Natural killer cell (primary cell): ENCODE data around the gene FRS2. TPM values are rescaled to one million over a fixed set of nuclear protein-coding genes. Genes with fewer than 3 reads are reported as not detected.

Source experiments
- ATAC-seq, 3 donors: fragments of 150-1000 bp in 2 of 3; fragments of 200-7000 bp in 1 of 3; cut with Tn5 transposase; 1 replicate in 1 of 3; 2 replicates in 2 of 3; pipeline ENCODE4 v1.10.0; 2021; ENCODE audit warnings: mild to moderate bottlenecking in 2 of 3, moderate library complexity in 2 of 3
- DNase-seq, 2 donors: peaks; one replicate each; pipeline versions ENCODE4 v3.0.0 to v3.0.0-alpha.2; 2013 to 2021; ENCODE audit warnings: mixed read lengths in 1 of 2
- H3K27ac ChIP-seq: one replicate; pipeline ENCODE4 v1.5.1; 2013; ENCODE audit warnings: mild to moderate bottlenecking, low read length
- H3K27me3 ChIP-seq: one replicate; pipeline ENCODE4 v1.6.1; 2013; ENCODE audit warnings: low read length; ENCODE audit not compliant: control insufficient read depth, insufficient read depth
- H3K36me3 ChIP-seq: one replicate; pipeline ENCODE4 v1.6.1; 2013; ENCODE audit warnings: low read length; ENCODE audit not compliant: control insufficient read depth, insufficient read depth
- H3K4me1 ChIP-seq: one replicate; pipeline ENCODE4 v1.6.1; 2013; ENCODE audit warnings: low read length; ENCODE audit not compliant: control insufficient read depth, insufficient read depth
- H3K4me3 ChIP-seq: one replicate; pipeline ENCODE4 v1.5.1; 2013; ENCODE audit warnings: low read length
- H3K9me3 ChIP-seq: one replicate; pipeline ENCODE4 v1.6.1; 2013; ENCODE audit warnings: low read length; ENCODE audit not compliant: control insufficient read depth, insufficient read depth
- H3K27ac Mint-ChIP-seq, 2 donors: one replicate each; pipeline ENCODE4 v1.8.0; 2022; ENCODE audit warnings: mild to moderate bottlenecking in 2 of 2, mixed read lengths in 2 of 2, moderate library complexity in 1 of 2
- H3K27me3 Mint-ChIP-seq, 2 donors: one replicate each; pipeline ENCODE4 v1.8.0; 2022; ENCODE audit warnings: low read depth in 2 of 2, mixed read lengths in 2 of 2
- H3K36me3 Mint-ChIP-seq: one replicate; pipeline ENCODE4 v1.8.0; 2022; ENCODE audit warnings: mixed read lengths
- H3K4me1 Mint-ChIP-seq, 2 donors: one replicate each; pipeline ENCODE4 v1.8.0; 2022; ENCODE audit warnings: mixed read lengths in 2 of 2
- H3K4me3 Mint-ChIP-seq: one replicate; pipeline ENCODE4 v1.8.0; 2022; ENCODE audit warnings: mild to moderate bottlenecking, moderate library complexity, mixed read lengths
- H3K9me3 Mint-ChIP-seq, 2 donors: one replicate each; pipeline ENCODE4 v1.8.0; 2022; ENCODE audit warnings: mixed read lengths in 2 of 2
- WGBS: methylation state at CpG from one replicate; pipeline ENCODE4 v1.1.7; 2013; ENCODE audit warnings: missing lambda C conversion rate; ENCODE audit not compliant: insufficient coverage; 5-methylcytosine and 5-hydroxymethylcytosine counted together
- intact Hi-C: fragments of 100-400 bp; cut with micrococcal nuclease; formaldehyde crosslinking; loops from one replicate; pipeline ENCODE4 v1.14.2; 2022
- total RNA-seq, 4 donors: library from RNA; stranded (reverse); fragments of 120-200 nt in 1 of 4; gene quantifications; one replicate each; pipeline versions ENCODE4 v1.2.3 to v1.2.4, GENCODE V29; 2013 to 2022
- TF ChIP-seq, protein P1 (sequence below): fragments of 200-600 bp; IDR thresholded peaks from one replicate; pipeline ENCODE4 v1.8.0; 2022; ENCODE audit warnings: antibody characterized with exemption

The FRS2 gene
- total RNA-seq, 3 donors from 2014 or later (not counting 1 experiment from before 2014, with no cell fraction given) = 25.6 to 33.8 (median 28.2) TPM

DNA sequence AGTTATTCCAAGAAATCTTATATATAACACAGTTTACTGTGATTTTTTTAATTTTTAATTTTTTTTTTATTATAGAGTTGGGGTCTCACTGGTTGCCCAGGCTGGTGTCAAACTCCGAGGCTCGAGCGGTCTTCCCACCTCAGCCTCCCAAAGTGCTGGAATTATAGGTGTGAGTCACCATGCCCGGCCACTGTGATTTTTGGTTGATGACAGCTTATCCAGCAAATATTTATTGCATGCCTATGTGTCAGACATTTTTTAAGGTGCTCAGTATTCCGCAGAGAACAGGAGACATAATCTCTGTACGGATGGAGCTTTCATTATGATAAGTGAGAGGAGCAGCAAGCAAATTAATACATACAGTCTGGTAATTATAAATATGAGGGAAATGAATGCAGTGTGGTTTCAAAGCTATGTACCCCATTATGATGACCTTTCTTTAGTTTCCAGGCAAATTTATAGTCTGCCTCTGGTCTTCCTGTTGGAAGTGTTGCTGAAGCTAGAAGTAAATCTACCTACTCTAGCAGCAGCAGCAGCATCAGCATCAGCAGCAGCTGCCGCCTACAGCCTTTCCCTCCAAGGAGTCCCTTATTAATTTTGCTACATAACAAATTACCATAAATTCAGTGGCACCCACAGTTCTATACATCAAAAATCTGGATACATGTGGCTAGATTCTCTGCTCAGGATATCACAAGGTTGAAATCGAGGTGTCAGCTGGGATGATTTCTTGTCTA is 32.3 kb downstream of the FRS2 start:
- H3K4me3 Mint-ChIP-seq = no peak overlapping the region
- H3K4me1 ChIP-seq = no peaks in the 10 kb centered on the region
- no peak overlapping the region for H3K27ac ChIP-seq
- ATAC-seq = no peak
- no peaks in the 10 kb centered on the region for H3K27me3 ChIP-seq
- intact Hi-C loops = no loop called here
- H3K4me3 ChIP-seq = no peak overlapping the region
- peaks cover 58 to 62% of the 10 kb centered on the region in 2 donors for H3K4me1 Mint-ChIP-seq
- H3K36me3 ChIP-seq = no peaks in the 10 kb centered on the region
- H3K9me3 ChIP-seq = no peaks in the 10 kb centered on the region
- TF ChIP-seq, protein P1, sequence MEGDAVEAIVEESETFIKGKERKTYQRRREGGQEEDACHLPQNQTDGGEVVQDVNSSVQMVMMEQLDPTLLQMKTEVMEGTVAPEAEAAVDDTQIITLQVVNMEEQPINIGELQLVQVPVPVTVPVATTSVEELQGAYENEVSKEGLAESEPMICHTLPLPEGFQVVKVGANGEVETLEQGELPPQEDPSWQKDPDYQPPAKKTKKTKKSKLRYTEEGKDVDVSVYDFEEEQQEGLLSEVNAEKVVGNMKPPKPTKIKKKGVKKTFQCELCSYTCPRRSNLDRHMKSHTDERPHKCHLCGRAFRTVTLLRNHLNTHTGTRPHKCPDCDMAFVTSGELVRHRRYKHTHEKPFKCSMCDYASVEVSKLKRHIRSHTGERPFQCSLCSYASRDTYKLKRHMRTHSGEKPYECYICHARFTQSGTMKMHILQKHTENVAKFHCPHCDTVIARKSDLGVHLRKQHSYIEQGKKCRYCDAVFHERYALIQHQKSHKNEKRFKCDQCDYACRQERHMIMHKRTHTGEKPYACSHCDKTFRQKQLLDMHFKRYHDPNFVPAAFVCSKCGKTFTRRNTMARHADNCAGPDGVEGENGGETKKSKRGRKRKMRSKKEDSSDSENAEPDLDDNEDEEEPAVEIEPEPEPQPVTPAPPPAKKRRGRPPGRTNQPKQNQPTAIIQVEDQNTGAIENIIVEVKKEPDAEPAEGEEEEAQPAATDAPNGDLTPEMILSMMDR = no peak
- H3K27ac Mint-ChIP-seq = no peak overlapping the region
- DNase-seq = no peak
- WGBS = over 99% methylated on average over 8 of the region's 8 CpGs
- no peaks in the 10 kb centered on the region for H3K36me3 Mint-ChIP-seq
- H3K9me3 Mint-ChIP-seq = no peaks in the 10 kb centered on the region
- no peaks in the 10 kb centered on the region for H3K27me3 Mint-ChIP-seq

DNA sequence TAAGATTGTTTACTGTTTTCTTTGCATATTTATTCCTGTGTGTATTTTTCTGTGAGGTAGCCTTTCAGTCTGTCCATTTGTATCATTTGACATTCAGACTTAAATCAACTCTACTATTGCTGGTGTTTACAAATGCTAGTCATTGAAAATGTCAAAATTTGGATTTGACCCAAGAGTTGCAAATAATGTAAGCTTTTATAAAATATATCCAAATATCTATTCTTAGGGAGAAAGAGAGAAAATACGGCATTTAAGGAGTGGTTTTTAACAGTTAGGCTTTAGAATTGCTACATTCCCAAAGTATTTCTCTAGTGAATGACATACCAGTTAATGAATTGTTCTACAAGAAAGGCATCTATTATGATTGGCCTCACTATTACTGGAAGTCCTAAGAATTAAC is 37.9 kb downstream of the FRS2 start:
- WGBS = no CpG with 5 or more reads among the region's 1 CpG
- Histone ChIP-seq H3K27me3 (no peaks in the 10 kb centered on the region), H3K4me1 (no peaks in the 10 kb centered on the region), H3K9me3 (no peaks in the 10 kb centered on the region), H3K4me3 (no peak overlapping the region), H3K27ac (no peak overlapping the region), H3K36me3 (no peaks in the 10 kb centered on the region)
- ATAC-seq (no peak), DNase-seq (no peak)
- peaks cover 44 to 53% of the 10 kb centered on the region in 2 donors for H3K4me1 Mint-ChIP-seq
- H3K27me3 Mint-ChIP-seq = no peaks in the 10 kb centered on the region
- no peak overlapping the region for H3K27ac Mint-ChIP-seq
- TF ChIP-seq, protein P1 = no peak
- intact Hi-C loops = no loop called here
- no peak overlapping the region for H3K4me3 Mint-ChIP-seq
- no peaks in the 10 kb centered on the region for H3K9me3 Mint-ChIP-seq
- no peaks in the 10 kb centered on the region for H3K36me3 Mint-ChIP-seq

DNA sequence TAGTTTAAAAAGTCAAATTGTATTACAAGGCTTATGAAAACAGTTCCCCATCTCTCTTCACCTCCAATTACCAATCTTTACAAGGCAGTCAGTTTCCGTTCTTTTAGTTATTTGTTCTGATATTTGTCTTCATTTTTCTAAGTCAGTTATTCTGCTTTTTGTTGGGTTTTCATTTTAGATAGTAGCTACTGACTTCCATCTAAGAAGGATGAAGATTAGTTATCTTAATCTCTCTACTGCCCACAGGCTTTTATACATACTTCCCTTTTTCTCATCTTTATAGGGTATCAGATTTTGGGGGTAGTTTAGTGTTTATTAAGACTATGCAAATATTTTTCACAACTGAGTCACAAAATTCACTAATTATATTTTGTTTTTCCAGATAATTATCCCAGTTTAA is 38.4 kb downstream of the FRS2 start:
- DNase-seq = no peak
- ATAC-seq = no peak
- Histone ChIP-seq H3K36me3 (no peaks in the 10 kb centered on the region), H3K27me3 (no peaks in the 10 kb centered on the region), H3K4me1 (no peaks in the 10 kb centered on the region), H3K4me3 (no peak overlapping the region), H3K27ac (no peak overlapping the region), H3K9me3 (no peaks in the 10 kb centered on the region)
- Mint-ChIP-seq H3K9me3 (no peaks in the 10 kb centered on the region), H3K27me3 (no peaks in the 10 kb centered on the region), H3K27ac (no peak overlapping the region), H3K36me3 (no peaks in the 10 kb centered on the region), H3K4me3 (no peak overlapping the region), H3K4me1 (peaks cover 42 to 53% of the 10 kb centered on the region in 2 donors)
- intact Hi-C loops = no loop called here
- WGBS = no CpG with 5 or more reads among the region's 1 CpG
- TF ChIP-seq, protein P1 = no peak

DNA sequence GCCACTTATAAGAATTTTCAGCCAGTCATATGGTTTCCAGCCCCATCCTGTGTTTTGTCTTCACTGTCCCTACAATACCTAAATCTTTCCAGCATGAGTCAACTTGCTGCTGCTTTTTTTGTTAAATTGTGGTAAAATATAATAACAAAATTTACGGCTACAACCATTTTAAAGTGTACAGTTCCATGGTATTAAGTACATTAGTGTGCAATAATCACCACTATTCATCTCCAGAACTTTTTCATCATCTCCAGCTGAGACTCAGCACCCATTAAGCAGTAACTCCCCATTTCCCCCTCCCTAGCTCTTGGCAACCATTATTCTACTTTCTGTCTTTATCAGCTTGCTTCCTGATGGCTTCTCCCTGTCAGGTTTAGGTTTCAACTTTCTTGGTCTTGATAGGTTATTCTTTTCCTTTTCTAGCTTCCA is 39.1 kb downstream of the FRS2 start:
- Mint-ChIP-seq H3K27me3 (no peaks in the 10 kb centered on the region), H3K27ac (no peak overlapping the region), H3K9me3 (no peaks in the 10 kb centered on the region), H3K4me3 (no peak overlapping the region), H3K4me1 (peaks cover 42 to 54% of the 10 kb centered on the region in 2 donors), H3K36me3 (no peaks in the 10 kb centered on the region)
- TF ChIP-seq, protein P1 = no peak
- H3K4me3 ChIP-seq = no peak overlapping the region
- no peaks in the 10 kb centered on the region for H3K36me3 ChIP-seq
- H3K4me1 ChIP-seq = peaks cover 4% of the 10 kb centered on the region
- H3K27ac ChIP-seq = no peak overlapping the region
- ATAC-seq = no peak
- intact Hi-C loops = no loop called here
- DNase-seq = no peak
- no peaks in the 10 kb centered on the region for H3K27me3 ChIP-seq
- no peaks in the 10 kb centered on the region for H3K9me3 ChIP-seq
- no CpG with 5 or more reads among the region's 1 CpG for WGBS
